Activated CD8-positive, alpha-beta T cell treated with anti-CD3 and anti-CD28 coated beads for 36 hours (primary cell): Measurements from ENCODE around the gene SEC14L1. TPM values are rescaled to one million over a fixed set of nuclear protein-coding genes. Genes with fewer than 3 reads are reported as not detected.

Experiments
- ATAC-seq: fragments of 200-7000 bp; cut with Tn5 transposase; one replicate; pipeline ENCODE4 v1.10.0; 2021; ENCODE audit warnings: mild to moderate bottlenecking, moderate library complexity
- CTCF ChIA-PET: fragments of 350-600 bp; sonication (Branson Sonifier 250); formaldehyde crosslinking; loops from one replicate; lab custom pipeline; 2021; ENCODE audit warnings: antibody characterized with exemption; lab: Charles Lee
- POLR2A ChIA-PET: fragments of 350-600 bp; sonication (Branson Sonifier 250); formaldehyde crosslinking; loops from one replicate; lab custom pipeline; 2021; ENCODE audit warnings: antibody characterized with exemption; lab: Charles Lee
- DNase-seq: peaks from one replicate; pipeline ENCODE4 v3.0.0-alpha.2; 2020
- H3K27ac Mint-ChIP-seq: one replicate; pipeline ENCODE4 v1.8.0; 2021; ENCODE audit warnings: mild to moderate bottlenecking, mixed read lengths
- H3K27me3 Mint-ChIP-seq: one replicate; pipeline ENCODE4 v1.8.0; 2021; ENCODE audit warnings: mixed read lengths
- H3K36me3 Mint-ChIP-seq: one replicate; pipeline ENCODE4 v1.8.0; 2021; ENCODE audit warnings: low read depth, mixed read lengths
- H3K4me1 Mint-ChIP-seq: one replicate; pipeline ENCODE4 v1.8.0; 2021; ENCODE audit warnings: low read depth, mixed read lengths
- H3K4me3 Mint-ChIP-seq: one replicate; pipeline ENCODE4 v1.8.0; 2021; ENCODE audit warnings: mild to moderate bottlenecking, moderate library complexity, mixed read lengths
- H3K9me3 Mint-ChIP-seq: one replicate; pipeline ENCODE4 v1.8.0; 2021; ENCODE audit warnings: mixed read lengths
- CTCF ChIP-seq: fragments of 200-600 bp; IDR thresholded peaks from one replicate; pipeline ENCODE4 v1.8.0; 2022; ENCODE audit warnings: antibody characterized with exemption, mild to moderate bottlenecking
- intact Hi-C: fragments of 100-400 bp; cut with micrococcal nuclease; formaldehyde crosslinking; loops from one replicate; pipeline ENCODE4 v1.10.0; 2022
- total RNA-seq, 2 experiments: library from RNA; stranded (reverse); gene quantifications; one replicate each; pipeline ENCODE4 v1.2.3, GENCODE V29; 2021

Gene SEC14L1
- total RNA-seq, 2 experiments from 2014 or later, result 79.7 to 91.6 TPM

- no peak for ATAC-seq
- DNase-seq, result no peak
- Mint-ChIP-seq H3K27me3 (no peaks in the 10 kb centered on the region), H3K9me3 (no peaks in the 10 kb centered on the region), H3K27ac (no peak overlapping the region), H3K4me3 (no peak overlapping the region), H3K4me1 (no peaks in the 10 kb centered on the region), H3K36me3 (no peaks in the 10 kb centered on the region)
- POLR2A ChIA-PET, result no interaction called here
- no peak for TF ChIP-seq CTCF
- intact Hi-C loops, result no loop called here
- CTCF ChIA-PET, result no interaction called here
These were observed 125.4 kb downstream of the SEC14L1 start for GRCh38 chr17:77266213-77266612.
